Measurements from ENCODE around the gene PLA2G5. TPM values are rescaled to one million over a fixed set of nuclear protein-coding genes. Genes with fewer than 3 reads are reported as not detected.

PLA2G5 gene
- total and polyA plus RNA-seq, 2 of the 8 experiments (the other 6 are each of a cell fraction or from before 2014, with no cell fraction given), result 0.05 TPM; not detected in 1

DNA sequence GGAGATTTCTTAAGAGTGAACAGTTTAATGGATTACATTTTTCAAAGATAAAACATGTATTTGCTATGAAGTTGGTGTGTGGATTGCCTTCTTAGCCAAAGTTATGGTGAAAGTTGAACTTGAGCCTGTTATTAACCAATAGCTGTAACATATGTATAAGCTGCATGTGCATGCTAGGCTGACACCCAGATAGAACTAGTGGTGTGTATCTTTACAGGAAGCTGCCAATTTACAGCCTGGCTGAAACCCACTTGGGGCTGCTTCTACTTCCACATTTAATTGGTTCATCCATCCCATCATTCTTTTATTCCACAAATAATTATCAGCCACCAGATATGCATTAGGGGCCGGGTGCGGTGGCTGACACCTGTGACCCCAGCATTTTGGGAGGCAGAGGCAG, 3.3 kb downstream of the PLA2G5 start (continued):
- no peak for TF ChIP-seq EGR1 (IDR thresholded peaks at IDR 0.05; ENCODE audit: borderline replicate concordance, low read depth, low read length)
- no peak for TF ChIP-seq RBBP5 (IDR thresholded peaks at IDR 0.05; ENCODE audit: borderline replicate concordance, low read depth, low read length)
